GDM1 (cell line): Measurements from ENCODE around the gene CDSN.

Experiments
- DNase-seq: peaks from one replicate; lab custom pipeline; 2025; lab: John Stamatoyannopoulos, UW

Gene CDSN

DNA sequence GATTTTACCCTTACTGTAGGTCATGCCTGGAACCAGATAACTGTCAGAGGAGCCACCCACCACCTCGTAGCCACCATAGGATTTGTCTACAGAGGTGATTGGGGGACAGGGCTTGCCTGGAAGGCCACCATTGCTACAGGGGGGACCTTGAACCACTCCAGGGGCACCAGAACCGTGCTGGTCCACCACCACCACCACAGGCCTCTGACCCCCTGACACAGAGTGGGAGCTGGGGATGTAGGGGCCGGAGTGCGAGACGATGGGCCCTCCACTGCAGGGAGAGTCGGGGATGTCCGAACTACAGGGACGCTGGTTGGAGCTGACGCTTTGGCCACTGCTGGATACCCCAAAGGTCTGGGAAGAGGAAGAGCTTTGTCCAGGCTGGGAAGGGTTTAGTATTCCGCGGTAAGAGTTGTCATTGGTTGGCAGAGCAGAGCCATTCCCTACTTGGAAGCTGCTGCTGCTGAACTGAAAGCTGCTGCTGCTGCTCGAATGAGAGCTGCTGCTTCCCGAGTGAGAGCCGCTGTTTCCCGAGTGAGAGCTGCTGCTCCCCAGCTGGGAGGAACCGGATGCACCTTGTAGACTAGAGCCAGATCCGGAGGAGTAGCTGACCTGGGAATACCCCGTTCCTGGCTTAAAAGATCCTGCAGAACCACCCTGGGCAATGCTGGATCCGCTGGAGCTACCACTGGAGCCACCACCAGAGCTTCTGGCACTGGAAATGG is 3.4 kb downstream of the CDSN start:
- DNase-seq = no peak

DNA sequence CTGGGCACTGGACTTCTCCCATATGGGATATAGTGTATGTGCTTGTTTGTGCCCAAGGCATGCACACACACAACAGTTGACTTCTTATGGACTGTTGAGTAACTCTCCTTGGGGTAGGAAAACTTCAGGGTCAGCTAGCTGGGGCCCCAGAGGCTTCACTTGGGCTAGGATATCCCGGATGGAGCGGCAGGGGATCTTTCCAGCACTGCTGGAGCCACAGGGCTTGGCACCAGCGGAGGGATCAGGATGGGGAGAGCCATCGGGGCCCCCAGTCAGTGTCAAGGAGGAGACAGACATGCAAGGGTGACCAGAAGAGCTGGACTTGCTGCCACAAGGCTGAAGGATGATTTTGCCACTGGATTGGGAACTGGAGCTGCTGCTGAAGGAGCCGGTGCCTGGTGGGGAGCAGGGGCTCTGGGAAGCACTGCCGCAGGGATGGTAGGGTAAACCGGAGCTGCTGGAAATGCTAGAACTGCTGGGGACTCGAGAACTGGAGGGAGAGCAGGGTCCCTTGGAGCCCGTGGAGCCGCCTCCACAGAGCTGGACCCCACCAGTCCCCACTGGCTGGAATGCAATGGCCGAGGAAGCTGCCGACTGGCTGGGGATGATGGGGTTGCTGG is 4.2 kb downstream of the CDSN start:
- DNase-seq = no peak

DNA sequence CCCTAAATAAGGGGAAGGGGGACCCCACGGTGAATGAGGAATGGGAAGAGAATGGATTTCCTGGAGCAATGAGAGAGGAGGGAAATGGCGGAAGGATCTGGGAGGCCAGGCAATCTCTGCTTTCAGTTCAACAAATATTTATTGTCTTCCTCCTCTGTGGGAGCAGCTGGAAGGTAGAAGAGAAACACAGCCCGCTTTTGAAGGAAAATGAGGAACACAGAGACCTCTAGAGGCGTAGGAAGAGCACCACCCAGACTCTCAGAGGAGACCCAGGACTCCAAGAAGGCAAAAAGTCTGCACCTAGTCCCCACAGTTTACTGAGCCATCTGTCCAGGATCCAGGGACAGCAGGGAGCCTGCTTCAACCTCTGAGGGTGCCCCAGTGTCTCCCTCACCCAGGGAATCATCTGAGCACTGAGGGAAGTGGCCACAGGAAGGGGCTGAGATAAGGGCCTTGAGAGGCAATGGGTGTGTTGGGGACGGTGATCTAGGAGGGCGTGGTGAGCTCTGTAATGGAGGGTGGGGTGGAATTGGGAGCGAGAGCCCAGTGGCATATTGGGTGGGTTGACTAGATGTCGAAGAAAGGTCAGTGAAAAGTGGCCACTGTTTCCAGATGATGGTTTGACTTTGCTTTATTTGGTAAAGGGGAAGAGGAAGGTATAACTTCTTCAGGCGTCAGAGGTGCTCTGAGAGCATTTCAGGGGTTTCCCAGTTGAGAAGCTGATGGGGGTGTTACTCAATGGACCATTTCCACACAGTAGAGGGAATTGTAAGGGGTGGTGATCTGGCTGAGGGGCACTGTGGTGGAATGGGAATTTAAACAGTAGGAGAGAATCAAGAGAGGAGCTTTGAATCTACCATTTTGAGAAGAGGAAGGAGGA is 5.0 kb downstream of the CDSN start:
- no peak for DNase-seq

DNA sequence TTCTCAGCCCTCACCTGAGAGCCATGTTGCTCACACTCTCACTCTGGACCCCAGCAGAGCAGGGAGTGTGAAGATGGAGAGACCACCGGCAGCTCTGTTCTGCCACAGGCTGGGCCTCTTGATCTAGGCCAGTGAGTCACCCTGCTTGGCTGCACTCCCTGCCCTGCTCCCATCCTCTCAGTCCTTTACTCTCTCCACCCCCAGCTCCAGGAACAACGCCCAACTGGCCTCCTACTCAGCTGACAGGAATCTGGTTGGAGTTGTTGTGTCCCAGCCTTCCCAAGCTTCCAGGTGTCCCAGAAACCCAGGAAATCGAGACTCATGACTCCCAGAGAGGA is 5.7 kb downstream of the CDSN start, which contains the start of gene PSORS1C1:
TSS of gene PSORS1C1 (plus strand) at position 260 of the 338 bp plus-strand sequence. CDS start 14,833 bp downstream, outside the sequence.
- no peak for DNase-seq

DNA sequence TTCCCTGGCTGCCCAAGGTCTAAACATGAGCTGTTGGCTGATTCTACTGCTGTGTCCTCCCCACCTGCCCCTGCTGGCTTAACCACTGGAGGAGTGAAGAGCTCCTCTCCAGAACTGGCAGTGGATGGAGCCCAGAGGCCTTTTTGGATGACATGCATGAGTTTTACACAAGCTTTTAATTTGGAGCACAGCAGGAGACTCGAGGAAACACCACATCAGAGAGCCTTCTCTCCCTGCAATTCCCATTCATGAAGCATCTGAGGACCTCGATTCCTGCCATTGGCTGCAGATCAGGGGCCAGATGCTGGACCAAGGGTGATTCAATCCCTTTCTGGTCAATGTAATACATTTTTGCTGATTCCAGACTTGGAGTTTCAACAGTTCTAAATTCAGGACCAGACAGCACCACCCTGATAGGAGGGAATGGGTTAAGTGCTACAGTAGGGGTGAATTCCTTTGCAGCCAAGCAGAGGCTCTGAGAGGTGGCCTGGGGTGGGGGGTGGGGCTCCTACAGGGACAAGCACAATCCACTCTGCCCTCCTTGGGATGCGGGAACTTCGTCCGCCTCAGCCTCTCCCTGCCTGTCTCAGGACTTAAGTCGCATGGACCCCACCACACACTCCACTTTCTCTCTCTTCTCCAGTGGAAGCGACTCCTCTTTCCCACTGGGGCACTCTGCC is 6.2 kb downstream of the CDSN start:
- no peak for DNase-seq

DNA sequence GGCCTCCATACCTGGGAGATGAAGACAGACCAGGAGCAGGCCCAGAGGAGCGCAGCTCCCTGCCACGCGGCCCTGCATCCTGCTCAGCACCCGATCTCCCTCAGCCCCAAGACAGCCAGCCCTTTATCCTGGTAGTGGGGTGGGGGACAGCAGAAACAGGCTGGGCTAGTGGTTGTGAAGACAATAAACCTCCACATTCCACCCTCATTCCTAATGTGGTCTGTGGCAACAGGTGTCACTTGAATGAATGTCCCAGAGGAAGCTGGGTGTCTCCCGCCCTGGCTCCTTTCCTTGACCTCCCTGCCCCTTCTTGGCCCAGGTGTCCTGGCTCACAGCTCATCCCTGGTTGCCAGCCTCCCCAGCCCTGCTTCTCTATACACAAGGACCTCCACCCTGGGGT is 7.8 kb downstream of the CDSN start, which contains the start of gene C6orf15:
TSS of gene C6orf15 (minus strand) at position 98 of the 400 bp plus-strand sequence. CDS start at position 78, 20 bp downstream.
- no peak for DNase-seq

DNA sequence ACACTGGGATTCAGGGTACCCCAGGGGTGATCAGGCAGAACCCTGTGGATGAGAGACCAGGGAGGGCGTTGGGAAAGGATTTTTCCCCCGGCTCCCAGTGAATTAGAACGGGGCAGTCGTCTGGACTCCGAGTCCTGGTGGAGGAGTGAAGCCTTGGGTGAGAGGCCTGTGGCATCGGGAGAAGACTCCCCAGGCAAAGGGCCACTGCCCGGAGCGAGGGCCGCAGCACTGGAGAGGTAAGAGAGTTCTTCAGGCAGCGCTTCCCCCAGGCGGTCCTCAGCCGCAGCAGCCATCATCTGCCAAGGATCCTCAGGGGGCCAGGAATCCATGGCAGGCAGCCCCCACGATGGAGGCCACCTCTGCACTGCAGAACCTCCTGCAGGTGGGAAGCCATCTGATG is 8.5 kb downstream of the CDSN start:
- DNase-seq = no peak

DNA sequence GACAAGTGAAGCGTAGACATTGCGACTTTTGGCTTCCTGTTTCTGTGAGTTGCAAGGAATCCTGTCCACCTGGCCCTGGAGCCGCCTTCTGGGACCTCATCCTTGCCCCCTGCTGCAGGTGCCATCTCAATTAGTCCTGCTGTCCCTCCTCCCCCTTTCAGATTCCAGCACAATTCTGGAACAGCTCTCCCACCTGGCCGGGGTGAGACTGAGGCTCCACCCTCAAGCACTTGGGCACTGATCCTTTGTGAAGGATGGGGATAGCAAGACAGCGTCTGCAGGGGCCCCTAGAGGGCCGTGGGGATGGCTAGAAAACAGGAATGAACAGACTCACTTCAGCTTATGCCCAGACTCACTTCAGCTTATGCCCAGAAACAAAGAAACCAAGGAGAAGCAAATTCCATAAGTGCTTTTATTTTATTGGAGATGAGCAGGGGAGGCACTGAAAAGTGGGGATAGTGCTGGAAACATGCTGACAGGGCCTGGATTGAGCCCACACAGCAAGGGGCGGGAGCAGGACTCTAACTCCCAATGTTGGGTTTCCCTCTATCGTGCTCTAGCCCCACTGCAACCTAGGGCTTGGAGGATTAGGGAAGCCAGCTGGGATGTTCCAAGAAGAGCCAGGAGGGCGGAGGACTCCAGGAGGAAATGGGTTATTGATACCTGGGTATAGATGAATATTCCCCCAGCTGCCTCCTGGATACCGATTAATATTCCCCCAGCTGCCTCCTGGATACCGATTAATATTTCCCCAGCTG is 9.2 kb downstream of the CDSN start:
- DNase-seq = no peak

DNA sequence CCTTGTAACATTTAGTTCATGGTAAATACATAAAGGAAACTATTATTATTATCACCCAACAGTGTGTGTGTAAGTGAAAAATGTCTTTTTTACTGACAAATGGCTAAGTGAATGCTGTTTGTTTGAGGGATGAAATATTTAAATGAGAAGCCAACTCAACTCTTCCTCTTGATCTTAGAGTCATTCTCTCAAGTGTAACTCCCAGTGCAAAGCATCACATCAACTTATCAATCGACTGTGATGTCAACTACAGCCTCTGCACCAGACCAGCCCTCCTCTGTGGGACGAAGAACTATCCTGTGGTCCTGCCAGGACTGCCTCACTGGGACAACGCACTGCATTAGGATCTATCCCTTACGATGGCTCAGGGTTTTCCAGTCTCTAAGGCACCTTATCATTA is 13.2 kb downstream of the CDSN start:
- DNase-seq = no peak

DNA sequence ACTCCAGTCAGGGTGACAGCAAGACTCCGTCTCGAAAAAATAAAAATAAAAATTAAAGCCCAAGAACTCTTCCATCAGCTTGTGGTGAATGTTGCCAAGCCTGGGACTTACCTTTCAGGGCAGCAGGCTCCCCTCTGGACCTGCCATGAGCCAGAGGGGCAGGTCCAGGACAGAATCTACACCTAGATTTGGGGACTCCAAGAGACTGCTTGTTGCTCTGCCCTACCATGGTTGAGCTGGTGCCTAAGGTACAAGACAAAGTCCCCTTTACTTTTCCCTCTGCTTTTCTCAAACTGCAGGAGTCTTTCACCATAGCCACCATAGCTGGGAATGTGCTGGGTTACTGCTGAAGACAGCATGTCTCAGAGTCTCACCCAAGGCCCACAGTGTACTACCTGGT is 17.1 kb downstream of the CDSN start:
- no peak for DNase-seq

DNA sequence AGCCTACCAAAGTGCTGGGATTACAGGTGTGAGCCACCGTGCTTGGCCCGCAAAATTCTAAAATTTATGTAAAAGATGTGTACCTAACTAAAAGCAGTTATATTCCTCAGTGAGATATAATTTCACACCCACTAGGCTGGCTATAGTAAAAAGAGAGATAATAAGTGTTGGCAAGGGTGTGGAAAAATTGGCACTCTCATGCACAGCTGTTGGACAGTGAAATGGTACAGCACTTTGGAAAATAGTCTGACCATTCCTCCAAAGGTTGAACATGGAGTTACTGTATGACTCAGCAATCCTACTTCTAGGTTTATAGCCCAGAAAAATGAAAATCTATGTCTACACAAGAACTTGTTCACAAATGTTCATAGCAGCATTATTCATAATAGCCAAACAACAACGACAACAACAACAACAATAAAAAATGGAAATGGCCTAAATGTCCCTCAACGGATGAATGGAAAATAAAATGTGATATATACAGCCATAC is 21.8 kb downstream of the CDSN start:
- no peak for DNase-seq

DNA sequence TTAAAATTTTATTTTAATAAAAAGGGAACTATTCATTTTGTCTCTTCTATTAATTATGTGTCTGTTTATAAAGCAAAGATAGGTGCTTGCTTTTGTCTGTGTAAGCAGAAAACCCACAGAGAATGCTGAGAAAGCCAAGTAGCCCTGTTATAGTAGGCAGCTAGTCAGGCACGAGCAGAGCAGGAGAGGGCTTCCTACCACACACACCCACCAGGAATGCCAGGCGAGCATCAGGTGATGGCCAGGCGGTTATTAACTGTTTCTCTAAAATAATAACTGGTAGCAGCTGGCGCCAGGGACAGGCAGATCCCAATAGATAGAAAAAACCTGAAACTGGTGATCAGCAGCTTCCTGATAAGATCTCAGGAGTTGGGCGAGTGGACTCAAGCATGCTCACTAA is 23.6 kb downstream of the CDSN start:
- no peak for DNase-seq

DNA sequence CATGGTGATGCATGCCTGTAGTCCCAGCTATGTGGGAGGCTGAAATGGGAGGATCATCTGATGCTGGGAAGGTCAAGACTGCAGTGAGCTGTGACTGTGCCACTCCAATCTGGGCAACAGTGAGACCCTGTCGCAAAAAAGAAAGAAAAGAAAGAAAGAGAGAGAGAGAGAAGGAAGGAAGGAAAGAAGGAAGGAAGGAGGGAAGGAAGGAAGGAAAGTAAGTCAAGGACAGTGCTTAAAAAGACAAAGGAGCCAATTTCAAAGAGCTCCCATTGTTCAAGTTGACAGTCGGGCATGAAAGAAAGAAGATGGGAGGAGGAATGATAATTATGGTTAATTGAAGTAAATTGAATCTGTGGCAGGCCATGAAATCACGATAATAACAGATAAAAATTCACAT is 24.0 kb downstream of the CDSN start:
- DNase-seq = no peak

DNA sequence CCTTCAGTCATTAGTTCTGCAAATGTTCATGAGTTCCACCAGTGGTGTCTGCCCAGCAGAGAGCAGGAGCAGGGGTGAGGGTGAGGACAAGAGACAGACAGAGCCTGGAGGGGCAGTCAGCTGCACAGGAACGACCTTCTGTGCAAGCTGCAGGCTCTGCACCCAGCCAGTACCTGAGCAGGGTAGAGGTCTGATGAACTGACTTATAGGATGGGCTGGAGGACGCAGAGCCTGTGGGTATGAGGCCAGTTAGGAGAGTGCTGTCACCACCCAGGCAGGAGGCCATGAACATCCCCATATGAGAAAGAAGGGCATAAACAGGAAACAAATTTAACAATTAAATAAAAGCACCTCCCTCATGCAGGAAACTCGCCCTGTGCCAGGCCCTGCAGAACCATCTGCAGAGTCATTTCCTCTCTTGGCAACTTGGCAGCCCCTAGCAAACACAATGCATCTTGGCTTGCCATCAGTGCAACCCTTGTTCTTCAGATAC is 25.8 kb downstream of the CDSN start:
- DNase-seq = peak; percentile 60

DNA sequence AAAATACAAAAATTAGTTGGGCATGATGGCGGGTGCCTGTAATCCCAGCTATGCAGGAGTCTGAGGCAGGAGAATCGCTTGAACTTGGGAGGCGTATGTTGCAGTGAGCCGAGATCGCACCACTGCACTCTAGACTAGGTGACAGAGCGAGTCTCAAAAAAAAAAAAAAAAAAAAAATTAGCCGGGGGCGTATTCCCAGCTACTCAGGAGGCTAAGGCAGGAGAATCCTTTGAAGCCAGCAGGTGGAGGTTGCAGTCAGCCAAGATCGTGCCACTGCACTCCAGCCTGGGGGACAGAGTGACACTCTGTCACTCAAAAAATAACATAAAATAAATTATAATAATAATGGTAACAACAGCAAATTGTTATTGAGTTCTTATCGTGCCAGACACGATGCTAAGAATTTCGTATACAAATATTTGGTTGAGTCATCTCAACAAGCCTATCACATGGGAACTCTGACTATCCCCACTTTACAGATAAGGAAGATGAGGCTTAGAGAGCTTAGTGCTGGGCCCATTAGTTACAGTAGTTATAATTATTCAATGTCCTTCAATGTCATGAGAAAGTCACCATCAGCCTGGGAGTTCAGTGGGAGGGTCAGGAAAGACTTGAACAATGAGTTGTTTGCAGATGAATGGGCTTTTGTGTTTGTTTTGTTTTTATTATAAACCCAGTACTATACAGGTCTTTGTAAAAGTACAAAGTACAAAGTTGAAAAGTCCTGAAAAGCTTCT is 27.3 kb downstream of the CDSN start:
- no peak for DNase-seq

DNA sequence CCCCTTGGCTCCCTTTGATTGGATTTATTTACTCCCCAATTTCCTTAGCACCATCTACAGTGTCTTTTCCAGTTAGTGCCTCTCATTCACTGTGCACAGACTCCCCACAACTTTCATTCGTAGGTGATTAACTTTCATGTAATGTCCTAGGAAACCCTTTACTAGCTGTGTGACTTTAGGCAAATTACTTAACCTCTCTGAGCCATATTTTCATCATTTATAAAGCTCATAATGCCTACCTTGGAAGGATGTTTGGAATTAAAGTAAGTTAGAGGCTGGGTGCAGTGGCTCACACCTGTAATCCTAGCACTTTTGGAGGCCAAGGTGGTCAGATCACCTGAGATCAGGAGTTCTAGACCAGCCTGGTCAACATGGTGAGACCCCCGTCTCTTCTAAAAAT is 28.0 kb downstream of the CDSN start:
- DNase-seq = no peak

DNA sequence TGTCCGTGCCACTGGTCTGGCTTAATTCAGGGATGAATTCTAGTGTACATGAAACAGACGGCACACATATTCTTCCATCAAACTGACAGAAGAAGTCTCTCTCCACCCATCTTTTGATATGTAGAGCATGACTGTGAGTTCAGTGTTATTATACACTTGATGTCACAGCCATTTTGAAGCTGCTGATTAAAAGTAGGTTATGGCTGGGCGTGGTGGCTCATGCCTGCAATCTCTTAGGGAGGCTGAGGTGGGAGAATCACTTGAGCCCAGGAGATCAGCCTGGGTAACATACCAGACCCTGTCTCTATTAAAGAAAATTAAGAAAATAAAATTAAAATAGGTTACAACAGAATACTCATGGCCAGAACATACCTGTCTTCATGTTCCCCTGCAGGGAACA is 28.6 kb downstream of the CDSN start:
- no peak for DNase-seq

DNA sequence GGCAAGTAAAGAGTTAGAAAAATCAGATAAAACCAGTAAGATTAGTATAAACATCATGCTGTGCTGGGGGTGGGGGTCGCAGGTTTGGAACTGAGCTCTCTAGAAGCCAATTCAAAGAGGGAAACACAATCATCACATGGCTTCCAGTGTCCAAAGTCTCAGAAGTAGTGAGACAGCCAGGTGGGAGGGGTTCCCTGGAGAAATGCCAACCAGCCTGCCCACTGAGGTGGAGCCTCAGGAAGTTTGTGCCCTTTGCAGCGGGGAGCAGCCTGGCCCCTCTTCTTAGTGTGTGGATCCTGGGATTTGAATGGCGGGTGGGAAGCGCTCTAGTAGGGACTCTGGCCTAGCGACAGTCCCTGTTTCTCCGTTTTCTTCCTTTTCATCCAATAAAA is 29.3 kb downstream of the CDSN start:
- DNase-seq = no peak

DNA sequence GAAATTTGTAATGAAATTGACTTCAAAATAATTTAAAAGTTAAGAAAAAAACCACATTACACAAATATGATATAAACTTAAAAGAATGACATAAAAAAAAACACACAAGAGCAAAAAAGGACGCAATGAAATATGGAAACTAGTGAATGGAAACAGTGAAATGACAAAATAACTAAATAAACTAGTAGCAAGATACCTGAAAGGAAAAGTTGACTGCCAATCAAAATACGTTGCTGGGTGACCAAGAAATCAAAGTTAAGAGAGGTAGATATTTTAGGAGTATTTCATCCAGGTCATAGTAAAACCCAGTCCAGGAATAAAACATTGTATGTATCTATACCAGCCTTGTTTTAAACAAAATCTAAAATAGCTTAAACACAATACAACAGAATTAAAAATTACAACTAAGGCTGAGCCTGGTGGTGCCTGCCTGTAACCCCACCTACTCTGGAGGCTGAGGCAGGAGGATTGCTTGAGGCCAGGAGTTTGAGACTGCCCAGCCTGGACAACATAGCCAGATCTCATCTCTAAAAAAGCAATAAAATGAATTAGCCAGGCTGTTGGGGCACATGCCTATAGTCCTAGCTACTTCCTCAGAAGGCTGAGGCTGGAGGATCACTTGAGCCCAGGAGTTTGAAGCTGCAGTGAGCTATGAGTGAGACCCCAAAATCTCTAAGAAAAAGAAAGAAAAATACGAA is 29.8 kb downstream of the CDSN start:
- no peak for DNase-seq
